Stimulated activated CD4-positive, alpha-beta T cell treated with anti-CD3 and anti-CD28 coated beads, Interleukin-15, amount 100 ng/mL, for 48 hours (primary cell): ENCODE data around the gene IGHMBP2.

Experiments
- DNase-seq, 2 donors: peaks; one replicate each; pipeline ENCODE4 v3.0.0-alpha.2; 2020; ENCODE audit warnings: low read depth in 2 of 2

IGHMBP2 gene

GRCh38 chr11:68939583-68940555 is 36.2 kb downstream of the IGHMBP2 start:
- no peak for DNase-seq

GRCh38 chr11:68940651-68941323 is 37.1 kb downstream of the IGHMBP2 start:
- DNase-seq: no peak

GRCh38 chr11:68941324-68942094 is 37.8 kb downstream of the IGHMBP2 start:
- DNase-seq: no peak

GRCh38 chr11:68942095-68942620 is 38.5 kb downstream of the IGHMBP2 start:
- no peak for DNase-seq

- no peak for DNase-seq
These were observed 39.1 kb downstream of the IGHMBP2 start for GRCh38 chr11:68942751-68943271.

- no peak for DNase-seq
These were observed 42.9 kb downstream of the IGHMBP2 start for GRCh38 chr11:68946416-68947090.

- DNase-seq: no peak
These were observed 43.5 kb downstream of the IGHMBP2 start for GRCh38 chr11:68947151-68947550.

GRCh38 chr11:68948496-68948895 is 44.8 kb downstream of the IGHMBP2 start:
- no peak for DNase-seq

- no peak for DNase-seq
These were observed 45.2 kb downstream of the IGHMBP2 start for GRCh38 chr11:68948935-68949334.

GRCh38 chr11:68950270-68950669 is 46.6 kb downstream of the IGHMBP2 start:
- no peak for DNase-seq

GRCh38 chr11:68950762-68951161 is 47.1 kb downstream of the IGHMBP2 start:
- no peak for DNase-seq

- no peak for DNase-seq
These were observed 51.3 kb downstream of the IGHMBP2 start for GRCh38 chr11:68954836-68955606.

- no peak for DNase-seq
These were observed 51.9 kb downstream of the IGHMBP2 start for GRCh38 chr11:68955607-68955958.

- DNase-seq: no peak
These were observed 52.5 kb downstream of the IGHMBP2 start for GRCh38 chr11:68956142-68956541.

- DNase-seq: no peak
These were observed 53.0 kb downstream of the IGHMBP2 start for GRCh38 chr11:68956547-68957254.

- DNase-seq: no peak
These were observed 54.5 kb downstream of the IGHMBP2 start for GRCh38 chr11:68958211-68958610.

- DNase-seq: no peak
These were observed 56.0 kb downstream of the IGHMBP2 start for GRCh38 chr11:68959465-68960293.

GRCh38 chr11:68960294-68961071 is 56.8 kb downstream of the IGHMBP2 start:
- no peak for DNase-seq
